ENCODE measurements around the gene GPBP1L1.
"Not testable (repeated sequence)": the region's sequence is repeated elsewhere in the genome, so short reads cannot be mapped to it uniquely, and the experiment has no call there.

The GPBP1L1 gene

DNA sequence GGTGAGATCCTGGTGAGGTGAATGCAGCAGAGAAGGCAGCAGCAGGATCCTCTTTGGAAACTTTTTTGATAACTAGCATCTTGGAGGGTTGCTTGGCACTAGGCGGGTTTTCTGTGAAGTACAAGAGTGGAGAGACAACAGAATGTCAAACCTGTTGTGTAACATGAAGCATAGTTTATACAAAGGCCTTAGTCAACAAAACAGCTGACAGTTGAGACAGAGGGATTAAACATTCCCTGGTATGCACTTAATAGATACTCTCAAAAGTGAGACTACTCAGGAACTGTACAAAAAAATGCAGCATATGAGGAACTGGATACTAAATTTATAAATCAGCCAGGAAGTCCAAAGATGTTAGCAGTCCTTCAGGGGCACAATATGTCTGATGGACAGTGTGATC, 46.0 kb downstream of the GPBP1L1 start:
- DNase-seq (ENCODE audit: low read depth in 2 of 2) = no peak

DNA sequence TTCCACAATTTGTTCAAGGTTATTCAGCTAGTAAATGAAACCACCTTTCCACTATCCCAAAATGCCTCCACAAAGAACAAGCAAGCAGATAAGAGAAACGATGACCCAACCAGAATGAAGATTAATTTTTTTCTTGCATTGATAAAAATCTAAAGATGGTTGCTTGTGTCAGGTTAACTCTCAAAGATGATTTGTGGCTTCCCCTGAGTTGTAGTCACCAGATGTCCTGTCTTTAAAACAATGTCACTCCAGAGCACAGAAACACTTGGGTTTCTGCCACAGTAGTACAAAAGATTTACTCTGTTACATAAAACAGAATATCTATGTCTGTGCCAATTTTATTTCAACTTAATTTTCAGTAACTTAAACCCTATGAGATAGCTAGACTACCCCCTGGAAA, 51.1 kb downstream of the GPBP1L1 start:
- no peak for DNase-seq (ENCODE audit: low read depth in 2 of 2)

DNA sequence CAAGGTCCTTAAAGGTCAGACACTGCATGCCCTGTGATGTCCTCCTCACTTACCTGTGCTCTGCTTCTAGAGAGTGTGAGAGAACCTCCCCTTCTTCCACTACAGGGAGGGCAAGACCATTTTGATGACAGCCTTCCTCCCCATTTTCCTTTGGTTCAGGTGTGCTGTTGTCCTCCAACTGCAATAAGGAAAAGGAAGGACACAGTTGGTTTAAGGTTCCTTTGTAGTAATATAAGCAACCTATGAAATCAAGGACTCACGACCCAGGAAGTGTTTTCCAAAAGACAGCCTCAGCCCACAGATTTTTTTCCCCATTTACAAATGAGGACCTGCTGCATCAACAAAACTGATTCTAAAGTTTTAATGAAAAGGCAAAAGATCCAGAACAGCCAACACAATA, 55.9 kb downstream of the GPBP1L1 start:
- no peak for DNase-seq (ENCODE audit: low read depth in 2 of 2)

DNA sequence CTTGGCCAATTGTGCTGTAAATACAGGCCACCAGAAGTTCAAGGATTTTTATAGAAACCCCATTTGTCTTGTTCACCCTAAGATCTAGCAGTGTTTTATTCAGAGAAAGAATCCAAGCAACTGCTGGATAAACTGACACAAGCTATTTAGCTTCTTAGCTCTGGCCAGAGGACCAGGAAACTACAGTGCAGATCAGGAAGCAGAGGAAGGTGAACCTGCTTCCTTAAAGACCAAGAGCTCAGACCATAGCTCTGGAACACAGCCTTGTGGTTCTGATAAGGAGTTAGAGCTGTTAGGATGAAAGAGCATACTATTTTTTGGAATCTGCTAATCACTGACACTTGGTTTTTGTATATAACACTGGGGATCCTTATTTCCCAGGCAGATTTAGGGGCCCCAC, 57.3 kb downstream of the GPBP1L1 start:
- DNase-seq (ENCODE audit: low read depth in 2 of 2) = no peak

DNA sequence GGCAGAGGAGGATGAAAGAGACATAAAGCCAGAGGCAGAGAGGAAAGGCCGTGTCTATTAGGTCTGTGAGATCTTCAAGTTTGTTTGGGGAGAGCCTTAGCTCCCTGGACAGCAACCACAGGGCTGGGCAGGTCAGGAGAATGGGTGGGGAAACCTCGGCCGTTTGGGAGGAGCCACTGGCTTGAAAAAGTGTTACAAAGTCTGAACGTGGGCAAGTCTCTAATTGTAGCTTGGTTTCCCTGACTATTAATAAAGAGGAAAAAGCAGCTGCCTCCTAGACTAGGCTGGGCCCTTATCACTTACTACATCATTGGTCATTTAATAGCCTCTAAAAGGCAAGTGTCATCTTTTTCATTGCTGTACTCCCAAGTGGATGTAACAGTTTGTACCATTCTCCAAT, 62.4 kb downstream of the GPBP1L1 start, which contains the start of gene CCDC17:
TSS of gene CCDC17 (minus strand) at position 83 of the 400 bp plus-strand sequence. CDS start 145 bp downstream, outside the sequence.
- no peak for DNase-seq (ENCODE audit: low read depth in 2 of 2)

DNA sequence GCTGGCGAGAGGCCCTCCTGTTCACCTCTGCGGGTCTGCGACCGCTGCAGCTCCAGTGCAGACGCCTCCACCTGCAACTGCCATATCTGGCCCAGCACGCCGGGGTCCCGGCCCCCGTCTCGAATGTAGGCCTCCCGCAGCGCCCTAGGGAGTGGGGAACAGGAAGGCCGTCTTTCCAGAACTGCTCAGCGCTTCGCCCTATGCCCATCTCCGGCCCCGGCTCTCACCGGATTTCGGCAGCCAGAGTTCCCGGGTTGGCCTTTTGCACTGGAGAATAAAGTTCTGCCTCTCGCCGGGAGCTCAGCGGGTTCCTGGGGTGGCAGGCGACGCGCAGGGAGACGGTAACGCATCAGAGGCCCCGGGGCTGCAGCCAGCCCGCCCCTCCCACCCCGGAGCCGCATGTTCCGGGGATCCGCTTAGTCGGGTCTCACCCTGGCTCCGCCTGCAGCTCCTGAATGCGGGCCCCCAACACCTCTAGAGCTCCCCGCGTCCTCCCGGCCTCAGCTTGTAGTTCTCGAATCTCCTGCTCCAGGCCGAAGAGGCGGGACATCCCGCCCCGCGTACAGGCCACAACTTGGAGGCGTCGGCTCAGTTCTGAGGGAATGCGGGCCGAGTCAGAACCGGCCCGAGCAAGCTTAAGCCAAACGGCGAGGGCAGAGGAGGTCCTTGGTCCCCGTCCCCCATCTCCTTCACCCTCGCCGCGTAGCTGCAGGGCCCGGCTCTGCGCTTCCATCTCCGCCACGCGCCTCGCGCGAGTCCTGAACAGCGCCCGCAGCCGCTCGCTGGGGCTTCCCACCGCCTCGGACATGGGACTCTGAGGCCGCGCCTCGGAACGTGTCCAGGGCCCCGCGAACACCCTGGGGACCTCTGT, 63.6 kb downstream of the GPBP1L1 start:
- no peak for DNase-seq (ENCODE audit: low read depth in 2 of 2)

DNA sequence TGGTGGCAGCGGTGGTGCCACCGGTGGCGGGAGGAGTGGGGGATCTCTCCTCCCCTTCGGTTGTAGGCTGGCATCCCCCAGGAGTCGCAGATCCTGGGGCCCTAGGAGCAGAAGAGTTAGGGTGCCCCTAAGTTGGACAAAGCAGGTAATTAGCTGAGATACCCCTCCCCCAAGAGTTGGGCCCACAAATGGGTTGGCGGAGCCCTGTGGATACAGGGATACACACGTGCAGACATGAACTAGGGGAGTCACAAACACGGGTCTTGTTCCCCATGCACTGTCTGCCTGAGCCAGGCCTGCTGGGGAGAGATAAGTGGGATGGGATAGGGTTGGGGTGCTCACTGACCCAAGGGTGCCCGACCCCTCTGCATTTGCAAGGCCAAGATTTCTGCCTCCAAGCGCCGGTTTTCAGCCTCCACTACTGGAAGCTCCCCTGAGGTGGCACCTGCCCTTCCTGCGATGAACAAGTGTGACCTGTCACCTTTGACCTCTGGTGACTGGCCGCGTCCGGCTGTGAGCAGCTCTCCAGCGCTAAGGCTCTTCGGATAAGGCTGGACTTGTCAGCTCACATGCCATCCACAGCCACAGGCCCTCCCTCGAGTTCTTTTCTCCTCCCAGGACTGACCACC, 64.3 kb downstream of the GPBP1L1 start:
- no peak for DNase-seq (ENCODE audit: low read depth in 2 of 2)

DNA sequence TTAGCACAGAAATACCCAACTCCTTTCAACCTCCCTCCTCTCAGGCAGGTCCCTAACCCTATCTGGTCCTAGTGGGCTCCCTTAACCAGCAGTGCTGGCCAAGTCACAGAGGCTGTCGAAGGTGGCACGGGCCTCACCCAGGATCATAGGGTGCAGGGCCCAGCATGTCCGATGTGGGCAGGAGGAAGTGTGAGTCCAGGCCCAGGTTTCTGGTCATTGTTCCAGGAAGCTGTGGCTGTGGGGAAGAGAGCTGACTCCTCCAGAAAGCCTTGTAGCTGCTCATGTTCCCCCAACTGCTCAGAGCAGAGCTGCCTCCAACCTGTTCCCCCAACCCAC, 64.9 kb downstream of the GPBP1L1 start:
- DNase-seq (ENCODE audit: low read depth in 2 of 2) = no peak

DNA sequence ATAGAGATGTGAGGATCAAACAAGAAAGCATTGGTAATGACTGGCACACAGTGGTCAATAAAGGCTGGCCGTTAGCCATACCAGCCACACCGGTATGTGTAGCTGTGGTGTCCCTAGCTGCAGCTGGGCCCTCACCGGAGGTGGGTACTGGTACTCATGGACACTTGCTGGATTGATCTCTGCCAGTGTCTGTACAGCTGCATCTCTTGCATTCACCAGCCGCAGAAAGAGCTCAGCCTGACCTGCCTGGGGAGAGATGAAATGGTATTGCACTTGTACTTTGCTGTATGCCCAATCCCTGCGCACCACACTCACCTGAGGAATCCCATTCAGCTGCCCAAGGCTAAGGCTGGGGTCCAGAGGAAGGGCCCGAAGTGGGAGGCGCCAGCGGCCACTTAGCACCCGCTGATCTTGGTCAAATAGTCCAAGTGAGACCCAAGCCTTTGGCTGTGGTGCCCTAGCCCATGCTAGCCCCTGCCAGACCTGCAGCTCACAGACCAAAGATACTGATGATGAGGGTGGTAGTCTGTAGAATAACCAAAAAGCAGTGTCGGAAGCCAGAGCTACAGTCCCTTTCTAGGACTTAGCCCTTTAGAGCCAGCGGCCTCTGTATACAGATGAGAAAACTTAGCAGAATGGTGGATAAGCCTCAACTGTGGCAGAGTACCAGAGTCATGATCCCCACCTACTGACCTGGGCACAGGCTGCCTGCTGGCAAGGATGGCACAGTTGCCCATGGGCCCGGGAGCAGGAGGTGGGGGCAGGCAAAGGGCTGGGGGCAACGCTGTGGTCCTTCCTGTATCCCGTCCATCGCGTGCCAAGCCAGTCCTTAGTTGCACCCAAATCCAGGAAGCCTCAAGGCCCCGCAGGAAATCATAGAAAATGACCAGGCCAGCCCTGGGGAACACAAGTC, 65.5 kb downstream of the GPBP1L1 start:
- no peak for DNase-seq (ENCODE audit: low read depth in 2 of 2)

DNA sequence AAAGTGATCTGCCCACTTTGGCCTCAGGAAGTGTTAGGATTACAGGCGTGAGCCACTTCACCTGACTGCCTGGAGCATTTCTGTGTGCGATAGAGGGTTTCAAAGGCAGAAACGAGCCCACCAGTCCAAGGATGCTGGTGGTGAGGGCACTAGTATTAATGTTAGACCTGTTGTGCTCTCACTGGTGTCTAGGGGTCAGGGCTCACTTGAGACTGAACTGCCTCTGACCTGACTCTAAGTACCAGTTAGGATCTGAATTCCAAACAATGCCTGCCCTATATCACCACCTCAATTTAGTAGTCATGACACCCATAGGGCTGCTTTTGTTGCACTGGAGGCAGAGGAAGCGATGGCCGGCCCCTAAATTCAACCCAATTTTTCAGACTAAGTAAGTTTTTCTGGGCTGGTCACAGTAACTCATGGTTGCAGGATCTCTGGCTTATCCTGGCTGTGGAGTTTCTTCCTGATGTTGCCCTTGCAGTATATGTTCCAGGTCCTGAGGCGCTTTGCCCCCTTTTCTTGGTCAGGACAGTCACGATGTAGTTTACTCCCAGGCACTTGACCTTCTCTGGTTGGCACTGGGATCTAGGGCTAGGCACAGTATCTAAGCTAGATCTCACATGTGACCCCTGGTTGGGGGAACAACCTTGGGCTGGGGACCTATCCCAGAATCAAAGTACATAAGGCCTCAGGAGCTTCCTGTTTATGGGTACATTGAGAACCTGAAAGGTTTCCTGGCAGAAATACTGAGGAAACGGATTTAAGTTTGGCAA, 67.0 kb downstream of the GPBP1L1 start:
- DNase-seq (ENCODE audit: low read depth in 2 of 2) = no peak

DNA sequence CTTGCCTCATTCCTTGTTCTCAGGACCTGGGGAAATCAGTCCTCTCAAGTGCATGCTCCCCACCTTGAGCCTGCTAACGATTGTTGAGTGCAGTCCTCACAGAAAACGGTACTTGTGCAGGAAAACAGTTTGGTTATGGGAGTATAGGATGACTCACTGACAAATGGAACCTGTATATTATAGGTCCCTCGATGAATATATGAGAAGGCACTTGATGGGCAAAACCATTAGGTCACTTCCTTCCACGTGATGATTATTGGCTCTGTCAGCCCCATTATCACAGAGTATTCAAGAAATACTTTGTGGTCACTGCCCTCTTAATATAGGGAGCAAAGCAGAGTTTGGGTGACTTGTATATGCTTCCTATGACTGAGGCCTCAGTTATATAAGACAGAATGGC, 68.7 kb downstream of the GPBP1L1 start:
- DNase-seq (ENCODE audit: low read depth in 2 of 2) = no peak

DNA sequence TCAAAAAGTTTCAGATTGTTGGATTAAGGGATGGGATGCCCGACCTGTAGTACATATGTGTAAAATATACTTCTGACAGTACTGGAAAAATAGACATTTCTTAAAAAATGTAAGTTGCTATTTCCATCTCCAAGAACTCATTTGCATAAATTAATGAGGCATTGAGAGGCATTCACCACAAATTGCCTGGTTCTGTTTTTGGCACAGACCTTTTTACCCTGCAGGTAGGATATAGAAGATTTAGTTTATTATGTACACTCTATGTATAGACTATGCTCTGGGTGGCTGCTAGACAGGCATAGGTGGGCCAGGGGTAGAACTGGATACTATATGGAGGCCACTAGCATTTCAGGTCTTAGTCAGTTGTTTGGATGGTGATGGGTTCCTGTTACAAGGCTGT, 70.4 kb downstream of the GPBP1L1 start:
- no peak for DNase-seq (ENCODE audit: low read depth in 2 of 2)

DNA sequence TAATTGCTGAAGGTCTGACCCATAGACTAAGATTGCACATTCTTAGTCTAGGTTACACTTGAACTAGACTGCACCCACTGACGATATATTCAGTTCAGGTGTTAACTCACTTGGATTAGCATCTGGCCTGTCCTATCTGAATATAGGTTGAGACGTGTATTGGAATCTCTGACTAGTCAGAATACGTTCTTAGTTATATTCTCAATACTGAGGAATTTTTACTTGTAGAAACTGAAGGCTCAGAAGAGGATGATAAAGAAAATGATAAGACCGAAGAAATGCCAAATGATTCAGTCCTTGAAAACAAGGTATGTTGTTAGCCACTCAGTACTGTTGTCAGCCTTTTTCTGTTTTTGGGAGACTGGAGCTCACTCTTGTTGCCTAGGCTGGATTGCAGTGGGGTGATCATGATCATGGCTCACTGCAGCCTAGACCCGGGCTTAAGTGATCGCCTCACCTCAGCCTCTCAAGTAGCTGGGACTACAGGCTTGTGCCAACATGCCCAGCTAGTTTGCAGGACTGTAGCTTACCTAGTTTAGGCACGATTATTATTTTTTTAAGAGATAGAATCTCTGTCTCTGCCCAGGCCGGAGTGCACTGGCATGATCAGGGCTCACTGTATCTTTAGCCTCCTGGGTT, 73.3 kb downstream of the GPBP1L1 start:
- DNase-seq (ENCODE audit: low read depth in 2 of 2) = no peak

DNA sequence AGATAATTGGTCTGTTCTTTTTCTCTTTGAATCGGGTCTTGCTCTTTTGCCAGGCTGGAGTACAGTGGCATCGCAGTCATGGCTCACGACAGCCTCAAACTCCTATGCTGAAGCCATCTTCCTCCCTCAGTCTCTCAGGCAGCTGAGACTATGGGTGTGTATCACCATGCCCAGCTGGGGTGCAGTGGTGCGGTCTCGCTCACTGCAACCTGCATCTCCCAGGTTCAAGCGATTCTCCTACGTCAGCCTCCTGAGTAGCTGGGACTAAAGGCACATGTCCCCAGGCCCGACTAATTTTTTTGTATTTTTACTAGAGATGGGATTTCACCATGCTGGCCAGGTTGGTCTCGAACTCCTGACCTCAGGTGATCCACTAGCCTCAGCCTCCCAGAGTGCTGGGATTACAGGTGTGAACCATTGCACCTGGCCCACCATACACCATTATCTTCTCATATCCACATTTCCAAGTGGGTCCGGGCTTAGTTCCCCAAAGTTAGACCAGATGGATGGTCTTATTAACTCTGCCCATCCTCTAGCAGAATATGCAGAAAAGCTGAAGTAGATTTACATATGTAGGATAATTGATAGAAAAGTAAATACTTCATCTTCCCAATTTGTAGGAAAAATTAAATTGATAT, 75.6 kb downstream of the GPBP1L1 start:
- DNase-seq (ENCODE audit: low read depth in 2 of 2) = no peak

DNA sequence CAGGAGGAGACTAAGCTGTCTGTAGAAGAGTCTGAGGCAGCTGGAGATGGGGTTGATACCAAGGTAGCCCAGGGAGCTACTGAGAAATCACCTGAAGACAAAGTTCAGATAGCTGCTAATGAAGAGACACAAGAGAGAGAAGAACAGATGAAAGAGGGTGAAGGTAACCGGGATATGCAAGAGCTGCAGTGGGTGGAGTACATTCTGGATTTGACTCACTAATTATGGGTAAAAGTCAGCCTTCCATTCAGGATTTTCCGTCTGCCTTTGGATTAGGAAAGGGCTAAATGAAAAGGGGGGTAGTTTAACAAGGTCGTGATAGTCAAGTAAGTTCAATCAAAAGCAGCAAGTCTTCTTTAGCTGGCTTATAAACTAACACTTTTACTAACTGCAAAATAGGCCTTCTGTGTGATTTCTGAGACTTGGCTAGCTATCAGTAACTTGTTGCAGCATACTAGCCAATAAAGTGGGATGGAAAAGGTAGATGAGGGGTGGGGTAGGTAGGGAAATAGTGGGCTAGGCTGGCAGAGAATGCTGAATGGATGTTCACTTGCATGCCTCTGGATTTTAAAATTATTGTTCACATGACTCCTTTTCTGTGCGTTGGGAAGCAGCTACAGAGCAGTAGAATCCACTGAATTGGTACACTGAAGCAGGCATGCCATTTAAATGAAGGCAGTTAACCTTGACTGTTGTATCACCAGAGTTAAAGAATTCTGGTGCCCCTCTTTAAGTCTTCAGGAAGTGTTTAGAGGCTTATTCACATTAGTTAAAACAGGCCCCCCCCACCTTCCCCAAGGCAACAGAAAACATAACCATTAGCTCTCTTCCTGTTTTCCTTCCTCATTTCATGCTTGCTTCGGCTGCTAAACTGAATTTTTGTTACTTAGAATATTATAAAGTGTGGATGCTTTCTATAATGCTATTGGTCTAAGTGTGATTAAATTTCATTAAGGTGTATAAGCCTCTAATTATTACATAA, 77.9 kb downstream of the GPBP1L1 start:
- no peak for DNase-seq (ENCODE audit: low read depth in 2 of 2)

DNA sequence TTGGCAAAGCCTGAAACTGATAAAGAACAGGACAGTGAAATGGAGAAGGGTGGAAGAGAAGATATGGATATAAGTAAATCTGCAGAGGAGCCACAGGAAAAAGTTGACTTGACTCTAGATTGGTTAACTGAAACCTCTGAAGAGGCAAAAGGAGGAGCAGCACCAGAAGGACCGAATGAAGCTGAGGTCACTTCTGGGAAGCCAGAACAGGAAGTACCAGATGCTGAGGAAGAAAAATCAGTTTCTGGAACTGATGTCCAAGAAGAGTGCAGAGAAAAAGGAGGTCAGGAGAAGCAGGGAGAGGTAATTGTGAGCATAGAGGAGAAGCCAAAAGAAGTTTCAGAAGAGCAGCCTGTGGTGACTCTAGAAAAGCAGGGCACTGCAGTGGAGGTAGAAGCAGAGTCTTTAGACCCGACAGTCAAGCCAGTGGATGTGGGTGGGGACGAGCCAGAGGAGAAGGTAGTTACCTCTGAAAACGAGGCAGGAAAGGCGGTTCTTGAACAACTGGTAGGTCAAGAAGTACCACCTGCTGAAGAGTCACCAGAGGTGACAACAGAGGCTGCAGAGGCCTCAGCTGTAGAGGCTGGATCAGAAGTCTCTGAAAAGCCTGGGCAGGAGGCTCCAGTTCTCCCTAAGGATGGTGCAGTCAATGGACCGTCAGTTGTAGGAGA, 78.8 kb downstream of the GPBP1L1 start:
- no peak for DNase-seq (ENCODE audit: low read depth in 2 of 2)

DNA sequence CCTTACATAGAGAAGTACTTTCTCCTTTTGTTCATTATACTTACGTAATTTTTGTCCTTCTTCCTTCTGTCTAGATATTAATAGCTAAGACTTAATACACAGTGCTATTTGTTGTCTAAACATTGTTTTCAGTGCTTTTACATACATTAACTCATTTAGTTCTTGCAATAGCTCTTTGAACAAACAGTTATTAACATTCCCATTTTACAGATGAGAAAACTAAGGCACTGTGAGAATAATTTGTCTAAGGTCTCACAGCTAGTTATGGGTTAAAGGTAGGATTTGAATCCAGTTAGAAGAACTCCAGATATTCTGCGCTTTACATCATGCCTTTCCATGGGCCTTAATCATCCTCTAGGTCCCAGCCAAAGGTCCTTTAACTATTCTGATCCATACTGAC, 82.1 kb downstream of the GPBP1L1 start:
- DNase-seq (ENCODE audit: low read depth in 2 of 2) = no peak

DNA sequence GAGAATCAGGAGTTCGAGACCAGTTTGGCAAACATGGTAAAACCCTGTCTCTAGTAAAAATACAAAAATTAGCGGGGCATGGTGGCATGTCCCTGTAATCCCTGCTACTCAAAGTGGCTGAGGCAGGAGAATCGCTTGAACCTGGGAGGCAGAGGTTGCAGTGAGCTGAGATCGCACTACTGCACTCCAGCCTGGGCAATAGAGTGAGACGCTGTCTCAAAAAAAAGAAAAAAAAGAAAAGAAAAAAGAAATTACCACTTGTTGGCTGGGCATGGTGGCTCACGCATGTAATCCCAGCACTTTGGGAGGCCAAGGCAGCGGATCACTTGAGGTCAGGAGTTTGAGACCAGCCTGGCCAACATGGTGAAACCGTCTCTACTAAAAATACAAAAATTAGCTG, 89.6 kb downstream of the GPBP1L1 start:
- DNase-seq (ENCODE audit: low read depth in 2 of 2) = not testable (repeated sequence)

DNA sequence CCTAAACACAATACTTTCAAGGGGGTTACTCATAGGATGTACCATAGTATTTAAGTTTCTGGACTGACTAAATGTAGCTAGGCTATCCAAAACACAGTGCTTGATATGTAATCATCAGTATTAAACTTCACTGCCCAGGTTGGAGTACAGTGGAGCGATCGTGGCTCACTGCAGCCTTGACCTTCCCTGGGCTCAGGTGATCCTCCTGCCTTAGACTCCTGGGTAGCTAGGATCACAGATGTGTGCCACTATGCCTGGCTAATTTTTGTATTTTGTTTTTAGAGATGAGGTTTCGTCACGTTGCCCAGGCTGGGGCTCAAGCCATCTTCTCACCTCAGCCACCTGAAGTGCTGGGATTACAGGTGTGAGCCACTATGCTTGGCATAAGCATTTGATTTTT, 91.9 kb downstream of the GPBP1L1 start:
- DNase-seq (ENCODE audit: low read depth in 2 of 2) = no peak
